Left lung (tissue), 10 donors: Measurements from ENCODE around the gene TLE2. TPM values are rescaled to one million over a fixed set of nuclear protein-coding genes. Genes with fewer than 3 reads are reported as not detected.
A peak's percentile ranks its signal among the peaks of the same experiment; 100 is the strongest.

Experiments
- ATAC-seq: fragments of 200-7000 bp; cut with Tn5 transposase; one replicate; pipeline ENCODE4 v1.9.1; 2020; ENCODE audit warnings: moderate library complexity
- DNase-seq, 4 donors: peaks; one replicate each; pipeline ENCODE4 v3.0.0-alpha.2; 2013 to 2020
- H3K27ac ChIP-seq, 2 donors: fragments of 200-600 bp; sonication (generic) in 1 of 2; one replicate each; pipeline versions ENCODE4 v1.5.0 to v1.8.0; 2020 to 2021
- H3K27me3 ChIP-seq, 2 donors: fragments of 200-600 bp; sonication (generic) in 1 of 2; one replicate each; pipeline versions ENCODE4 v1.5.0 to v1.8.0; 2020 to 2021
- H3K36me3 ChIP-seq, 2 donors: fragments of 200-600 bp; sonication (generic) in 1 of 2; one replicate each; pipeline versions ENCODE4 v1.5.0 to v1.8.0; 2020 to 2021
- H3K4me1 ChIP-seq, 2 donors: fragments of 200-600 bp; one replicate each; pipeline ENCODE4 v1.8.0; 2021
- H3K4me3 ChIP-seq, 2 donors: fragments of 200-600 bp; sonication (generic) in 1 of 2; one replicate each; pipeline versions ENCODE4 v1.5.0 to v1.8.0; 2020 to 2021; ENCODE audit warnings: mild to moderate bottlenecking in 1 of 2
- H3K9me3 ChIP-seq, 2 donors: fragments of 200-600 bp; sonication (generic) in 1 of 2; one replicate each; pipeline versions ENCODE4 v1.5.0 to v1.8.0; 2020 to 2021
- intact Hi-C, 2 donors: fragments of 100-400 bp; cut with DNase I; formaldehyde crosslinking; loops; one replicate each; pipeline versions ENCODE4 v1.11.2 to v1.14.2; 2022
- polyA plus RNA-seq, 6 donors: library from polyadenylated mRNA; unstranded; fragments of 120-200 nt; gene quantifications; one replicate each; pipeline ENCODE4 v1.2.1, GENCODE V29; 2013; ENCODE audit not compliant: insufficient read length in 6 of 6
- total RNA-seq, 2 donors: library from RNA; stranded (reverse); fragmentation: NEBNext Ultra II Directional; extraction: Animal tissue kit (Norgen Biotek cat#: 25700); gene quantifications; one replicate each; pipeline ENCODE4 v1.2.1, GENCODE V29; 2021
- TF ChIP-seq, protein P1 (sequence below), 2 donors: fragments of 200-600 bp; sonication (generic) in 1 of 2; IDR thresholded peaks; one replicate each; pipeline versions ENCODE4 v1.5.0 to v1.8.0; 2021; ENCODE audit warnings: antibody characterized with exemption in 2 of 2
- donor health status: DM: no; HTN: yes; CAD: no.
- donor health status: DM: no; HTN: no; CAD: no.

The TLE2 gene
- total and polyA plus RNA-seq, 8 donors, result 35.2 to 244 (median 159) TPM

GRCh38 chr19:3046698-3047495, 17.8 kb upstream of the TLE2 start:
- peak overlapping the region; percentile 14 to 15 for H3K4me3 ChIP-seq
- no peaks in the 10 kb centered on the region for H3K9me3 ChIP-seq
- DNase-seq (peak in 2 of 4 donors; percentile 58 to 86), ATAC-seq (peak; percentile 26)
- H3K27ac ChIP-seq, result peak overlapping the region in 1 of 2 donors; percentile 53
- peaks cover 3 to 18% of the 10 kb centered on the region in 2 donors for H3K4me1 ChIP-seq
- intact Hi-C loops, result no loop called here
- H3K36me3 ChIP-seq, result no peaks in the 10 kb centered on the region
- TF ChIP-seq, protein P1, sequence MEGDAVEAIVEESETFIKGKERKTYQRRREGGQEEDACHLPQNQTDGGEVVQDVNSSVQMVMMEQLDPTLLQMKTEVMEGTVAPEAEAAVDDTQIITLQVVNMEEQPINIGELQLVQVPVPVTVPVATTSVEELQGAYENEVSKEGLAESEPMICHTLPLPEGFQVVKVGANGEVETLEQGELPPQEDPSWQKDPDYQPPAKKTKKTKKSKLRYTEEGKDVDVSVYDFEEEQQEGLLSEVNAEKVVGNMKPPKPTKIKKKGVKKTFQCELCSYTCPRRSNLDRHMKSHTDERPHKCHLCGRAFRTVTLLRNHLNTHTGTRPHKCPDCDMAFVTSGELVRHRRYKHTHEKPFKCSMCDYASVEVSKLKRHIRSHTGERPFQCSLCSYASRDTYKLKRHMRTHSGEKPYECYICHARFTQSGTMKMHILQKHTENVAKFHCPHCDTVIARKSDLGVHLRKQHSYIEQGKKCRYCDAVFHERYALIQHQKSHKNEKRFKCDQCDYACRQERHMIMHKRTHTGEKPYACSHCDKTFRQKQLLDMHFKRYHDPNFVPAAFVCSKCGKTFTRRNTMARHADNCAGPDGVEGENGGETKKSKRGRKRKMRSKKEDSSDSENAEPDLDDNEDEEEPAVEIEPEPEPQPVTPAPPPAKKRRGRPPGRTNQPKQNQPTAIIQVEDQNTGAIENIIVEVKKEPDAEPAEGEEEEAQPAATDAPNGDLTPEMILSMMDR (IDR thresholded peaks at IDR 0.05), result no peak
- peaks cover 0 to 44% of the 10 kb centered on the region in 2 donors for H3K27me3 ChIP-seq

DNA sequence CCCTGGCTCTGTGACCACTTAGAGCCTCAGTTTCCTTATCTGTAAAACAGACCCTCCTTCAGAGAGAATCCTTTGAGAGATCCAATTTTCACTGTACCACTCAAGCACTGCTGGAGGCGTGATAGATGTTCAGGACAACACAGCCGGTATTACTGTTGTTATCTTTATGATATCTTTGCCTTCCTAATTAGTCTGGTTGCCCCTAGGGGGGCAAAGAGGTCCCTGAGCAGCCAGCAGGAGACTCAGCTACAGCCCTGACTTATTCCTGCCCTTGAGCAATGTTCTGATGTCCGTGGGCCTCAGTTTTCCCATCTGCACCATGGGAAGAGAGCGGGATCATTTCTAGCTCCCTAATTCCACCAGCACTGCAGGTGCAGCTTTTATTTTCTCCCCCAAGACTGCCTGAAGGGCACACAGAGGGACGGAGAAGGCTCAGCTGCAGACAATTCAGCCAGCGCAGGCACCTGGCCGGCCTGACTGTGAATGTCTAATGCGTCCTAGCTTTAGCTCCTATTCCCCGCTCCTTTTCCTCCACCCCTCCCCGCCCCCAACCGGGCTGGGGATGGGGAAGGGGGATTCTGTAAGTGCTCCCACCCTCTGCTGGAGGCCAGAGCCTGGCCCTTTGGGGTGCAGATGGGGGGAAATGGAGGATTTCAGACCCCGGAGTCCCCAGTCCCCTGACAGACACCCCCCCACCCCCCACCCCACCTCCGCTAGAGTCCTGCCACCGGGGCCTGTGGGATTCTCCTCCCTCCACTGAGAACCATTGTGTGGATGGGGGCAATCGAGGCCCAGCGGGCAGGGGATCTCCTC, 17.0 kb upstream of the TLE2 start:
- ATAC-seq (no peak), DNase-seq (no peak)
- no peaks in the 10 kb centered on the region for H3K36me3 ChIP-seq
- H3K27me3 ChIP-seq, result peaks cover 0 to 51% of the 10 kb centered on the region in 2 donors
- H3K27ac ChIP-seq, result no peak overlapping the region
- TF ChIP-seq, protein P1 (IDR thresholded peaks at IDR 0.05), result no peak
- no peaks in the 10 kb centered on the region for H3K9me3 ChIP-seq
- no peak overlapping the region for H3K4me3 ChIP-seq
- intact Hi-C loops, result no loop called here
- H3K4me1 ChIP-seq, result peaks cover 3 to 18% of the 10 kb centered on the region in 2 donors

DNA sequence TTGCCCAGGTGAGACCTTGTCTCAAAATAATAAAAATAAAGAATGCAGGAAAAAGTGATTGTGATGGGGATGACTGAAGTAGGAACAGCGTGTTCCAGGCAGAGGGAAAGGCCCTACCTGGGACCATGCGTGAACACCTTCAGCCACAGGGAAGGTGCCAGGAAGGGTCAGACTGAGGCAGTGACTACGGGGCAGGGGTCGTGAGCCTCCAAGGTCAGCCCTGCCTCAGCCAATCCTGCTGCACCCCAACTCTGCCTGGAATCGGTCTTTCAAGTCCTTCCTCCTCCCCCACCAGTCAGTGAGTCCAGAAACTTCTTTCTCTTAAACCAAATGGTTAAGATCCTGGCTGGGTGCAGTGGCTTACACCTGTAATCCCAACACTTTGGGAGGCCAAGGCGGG, 16.1 kb upstream of the TLE2 start:
- Histone ChIP-seq H3K4me3 (no peak overlapping the region), H3K27me3 (peaks cover 0 to 51% of the 10 kb centered on the region in 2 donors), H3K27ac (no peak overlapping the region), H3K36me3 (no peaks in the 10 kb centered on the region), H3K9me3 (no peaks in the 10 kb centered on the region), H3K4me1 (peaks cover 3 to 18% of the 10 kb centered on the region in 2 donors)
- DNase-seq (no peak), ATAC-seq (no peak)
- intact Hi-C loops, result no loop called here
- TF ChIP-seq, protein P1 (IDR thresholded peaks at IDR 0.05), result no peak

GRCh38 chr19:3042621-3043267, 13.7 kb upstream of the TLE2 start:
- peak in 1 of 4 donors; percentile 60 for DNase-seq
- ATAC-seq, result no peak
- H3K27ac ChIP-seq, result no peak overlapping the region
- H3K27me3 ChIP-seq, result peaks cover 0 to 36% of the 10 kb centered on the region in 2 donors
- intact Hi-C loops, result no loop called here
- peaks cover 3 to 13% of the 10 kb centered on the region in 2 donors for H3K4me1 ChIP-seq
- TF ChIP-seq, protein P1 (IDR thresholded peaks at IDR 0.05), result no peak
- H3K9me3 ChIP-seq, result no peaks in the 10 kb centered on the region
- H3K4me3 ChIP-seq, result no peak overlapping the region
- no peaks in the 10 kb centered on the region for H3K36me3 ChIP-seq
